SU-DHL-6 (cell line): ENCODE results near the gene MRO.

Experiments
- H2AFZ ChIP-seq: fragments of 200-600 bp; sonication (generic); 2 replicates; pipeline ENCODE4 v1.6.1; 2014; ENCODE audit warnings: low read depth, mild to moderate bottlenecking, moderate library complexity, mixed read lengths, antibody characterized with exemption, low read length; ENCODE audit not compliant: severe bottlenecking
- H3F3A ChIP-seq: fragments of 200-600 bp; shearing (Covaris generic); 2 replicates; pipeline ENCODE4 v1.6.0; 2016; ENCODE audit warnings: antibody characterized with exemption, mild to moderate bottlenecking; ENCODE audit not compliant: insufficient read depth
- H3K27ac ChIP-seq: fragments of 200-600 bp; sonication (generic); 2 replicates; pipeline ENCODE4 v1.5.1; 2016; ENCODE audit warnings: low read depth, mild to moderate bottlenecking, low read length, moderate library complexity, mixed read lengths
- H3K27me3 ChIP-seq: fragments of 200-600 bp; sonication (generic), shearing (Covaris generic); 2 replicates; pipeline ENCODE4 v1.6.0; 2014; ENCODE audit warnings: mild to moderate bottlenecking, low read length
- H3K36me3 ChIP-seq: fragments of 200-600 bp; sonication (generic); 2 replicates; pipeline ENCODE4 v1.6.1; 2014; ENCODE audit warnings: mild to moderate bottlenecking, low read length, mixed read lengths
- H3K4me2 ChIP-seq: fragments of 300-600, 200-600 bp; shearing (Covaris generic), sonication (generic); 2 replicates; pipeline ENCODE4 v1.6.0; 2014; ENCODE audit warnings: low read length, low read depth, mild to moderate bottlenecking; ENCODE audit not compliant: poor library complexity, severe bottlenecking
- H3K4me3 ChIP-seq: fragments of 200-600 bp; sonication (generic); 2 replicates; pipeline ENCODE4 v1.5.1; 2014; ENCODE audit warnings: antibody characterized with exemption, low read length, mild to moderate bottlenecking, mixed read lengths; ENCODE audit not compliant: insufficient read depth, poor library complexity, severe bottlenecking
- H3K79me2 ChIP-seq: fragments of 200-600 bp; sonication (generic); 2 replicates; pipeline ENCODE4 v1.6.1; 2014; ENCODE audit warnings: mild to moderate bottlenecking, low read length, moderate library complexity; ENCODE audit not compliant: insufficient read depth
- H3K9ac ChIP-seq: fragments of 200-600 bp; sonication (generic); 2 replicates; pipeline ENCODE4 v1.7.0; 2014; ENCODE audit warnings: mild to moderate bottlenecking, low read length
- H3K9me2 ChIP-seq: fragments of 200-600 bp; sonication (generic); replicated peaks from 2 replicates; pipeline ENCODE4 v1.6.1; 2014; ENCODE audit warnings: low read length; ENCODE audit not compliant: insufficient read depth
- H3K9me3 ChIP-seq: fragments of 200-600 bp; sonication (generic); 2 replicates; pipeline ENCODE4 v1.6.1; 2014; ENCODE audit warnings: low read length, mixed read lengths; ENCODE audit not compliant: insufficient read depth
- H4K20me1 ChIP-seq: fragments of 200-600 bp; sonication (generic); 2 replicates; pipeline ENCODE4 v1.6.1; 2014; ENCODE audit warnings: low read depth, mild to moderate bottlenecking, antibody characterized with exemption, low read length, moderate library complexity, mixed read lengths
- CTCF ChIP-seq: fragments of 200-600 bp; sonication (generic); IDR thresholded peaks from one replicate; pipeline ENCODE4 v1.5.1; 2017; ENCODE audit warnings: antibody characterized with exemption, mild to moderate bottlenecking, low read length, moderate library complexity; ENCODE audit not compliant: insufficient read depth, poor library complexity, severe bottlenecking
- EZH2phosphoT487 ChIP-seq: fragments of 200-600 bp; sonication (generic), shearing (Covaris generic); conservative IDR thresholded peaks from 2 replicates; pipeline ENCODE4 v1.6.1; 2018; ENCODE audit warnings: mild to moderate bottlenecking, antibody characterized with exemption, low read length, moderate library complexity, mixed read lengths

The MRO gene

GRCh38 chr18:50863840-50864375, 44.1 kb upstream of the MRO start:
- Histone ChIP-seq H3K9ac (no peak overlapping the region), H4K20me1 (no peaks in the 10 kb centered on the region), H3K27ac (no peak overlapping the region), H3F3A (no peaks in the 10 kb centered on the region), H3K4me3 (no peak overlapping the region), H3K9me2 (no peaks in the 10 kb centered on the region), H3K36me3 (no peaks in the 10 kb centered on the region), H2AFZ (no peak overlapping the region), H3K79me2 (no peaks in the 10 kb centered on the region), H3K4me2 (no peak overlapping the region), H3K27me3 (no peaks in the 10 kb centered on the region), H3K9me3 (no peaks in the 10 kb centered on the region)
- TF ChIP-seq CTCF (no peak), EZH2phosphoT487 (no peak)

- H3K27ac ChIP-seq, result no peak overlapping the region
- no peaks in the 10 kb centered on the region for H3K9me3 ChIP-seq
- TF ChIP-seq CTCF (no peak), EZH2phosphoT487 (no peak)
- H3K9me2 ChIP-seq, result no peaks in the 10 kb centered on the region
- H3K27me3 ChIP-seq, result no peaks in the 10 kb centered on the region
- no peaks in the 10 kb centered on the region for H3K36me3 ChIP-seq
- no peak overlapping the region for H3K4me3 ChIP-seq
- H2AFZ ChIP-seq, result no peak overlapping the region
- no peak overlapping the region for H3K4me2 ChIP-seq
- no peaks in the 10 kb centered on the region for H3K79me2 ChIP-seq
- no peaks in the 10 kb centered on the region for H4K20me1 ChIP-seq
- H3K9ac ChIP-seq, result no peak overlapping the region
- H3F3A ChIP-seq, result no peaks in the 10 kb centered on the region
Observed at GRCh38 chr18:50862401-50862800, 42.6 kb upstream of the MRO start.

GRCh38 chr18:50861617-50862016, 41.8 kb upstream of the MRO start:
- no peak overlapping the region for H3K4me3 ChIP-seq
- H3K27me3 ChIP-seq, result no peaks in the 10 kb centered on the region
- no peak overlapping the region for H3K4me2 ChIP-seq
- H2AFZ ChIP-seq, result no peak overlapping the region
- no peaks in the 10 kb centered on the region for H3F3A ChIP-seq
- H3K9ac ChIP-seq, result no peak overlapping the region
- no peaks in the 10 kb centered on the region for H3K9me3 ChIP-seq
- H3K27ac ChIP-seq, result no peak overlapping the region
- H3K79me2 ChIP-seq, result no peaks in the 10 kb centered on the region
- H3K9me2 ChIP-seq, result no peaks in the 10 kb centered on the region
- H4K20me1 ChIP-seq, result no peaks in the 10 kb centered on the region
- H3K36me3 ChIP-seq, result no peaks in the 10 kb centered on the region
- TF ChIP-seq EZH2phosphoT487 (no peak), CTCF (no peak)
